ENCODE data around the gene SEMA4B.

DNA sequence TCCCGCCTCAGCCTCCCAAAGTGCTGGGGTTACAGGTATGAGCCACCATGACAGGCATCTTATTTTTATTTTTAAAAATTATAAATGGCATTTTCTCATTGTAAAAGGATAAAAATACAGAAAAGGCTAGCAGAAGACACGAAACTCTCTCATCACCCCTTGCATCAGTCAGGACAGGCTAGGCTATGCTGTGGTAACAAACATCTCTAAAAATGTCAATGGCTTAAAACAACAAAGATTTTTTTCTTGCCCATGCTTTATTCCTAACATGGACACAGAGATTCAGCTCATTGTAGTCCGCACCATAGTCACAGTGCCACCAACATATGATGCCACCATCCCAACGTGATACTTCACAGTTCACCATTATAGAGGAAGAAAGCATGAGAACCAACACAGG, 34.0 kb upstream of the SEMA4B start:
- TF ChIP-seq, protein P1, sequence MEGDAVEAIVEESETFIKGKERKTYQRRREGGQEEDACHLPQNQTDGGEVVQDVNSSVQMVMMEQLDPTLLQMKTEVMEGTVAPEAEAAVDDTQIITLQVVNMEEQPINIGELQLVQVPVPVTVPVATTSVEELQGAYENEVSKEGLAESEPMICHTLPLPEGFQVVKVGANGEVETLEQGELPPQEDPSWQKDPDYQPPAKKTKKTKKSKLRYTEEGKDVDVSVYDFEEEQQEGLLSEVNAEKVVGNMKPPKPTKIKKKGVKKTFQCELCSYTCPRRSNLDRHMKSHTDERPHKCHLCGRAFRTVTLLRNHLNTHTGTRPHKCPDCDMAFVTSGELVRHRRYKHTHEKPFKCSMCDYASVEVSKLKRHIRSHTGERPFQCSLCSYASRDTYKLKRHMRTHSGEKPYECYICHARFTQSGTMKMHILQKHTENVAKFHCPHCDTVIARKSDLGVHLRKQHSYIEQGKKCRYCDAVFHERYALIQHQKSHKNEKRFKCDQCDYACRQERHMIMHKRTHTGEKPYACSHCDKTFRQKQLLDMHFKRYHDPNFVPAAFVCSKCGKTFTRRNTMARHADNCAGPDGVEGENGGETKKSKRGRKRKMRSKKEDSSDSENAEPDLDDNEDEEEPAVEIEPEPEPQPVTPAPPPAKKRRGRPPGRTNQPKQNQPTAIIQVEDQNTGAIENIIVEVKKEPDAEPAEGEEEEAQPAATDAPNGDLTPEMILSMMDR (IDR thresholded peaks at IDR 0.05; ENCODE audit: low read depth, low read length): no peak
- TF ChIP-seq EZH2phosphoT487 (IDR thresholded peaks at IDR 0.05; ENCODE audit: low read depth): no peak

All from OCI-LY3 (cell line).